Stimulated activated CD8-positive, alpha-beta memory T cell treated with anti-CD3 and anti-CD28 coated beads, Interleukin-2, amount 100 ng/mL, for 48 hours (primary cell): ENCODE data around the gene CD274.

ENCODE experiments used
- DNase-seq, 2 donors: peaks; one replicate each; pipeline ENCODE4 v3.0.0-alpha.2; 2020; ENCODE audit warnings: low read depth in 2 of 2

CD274 gene

DNA sequence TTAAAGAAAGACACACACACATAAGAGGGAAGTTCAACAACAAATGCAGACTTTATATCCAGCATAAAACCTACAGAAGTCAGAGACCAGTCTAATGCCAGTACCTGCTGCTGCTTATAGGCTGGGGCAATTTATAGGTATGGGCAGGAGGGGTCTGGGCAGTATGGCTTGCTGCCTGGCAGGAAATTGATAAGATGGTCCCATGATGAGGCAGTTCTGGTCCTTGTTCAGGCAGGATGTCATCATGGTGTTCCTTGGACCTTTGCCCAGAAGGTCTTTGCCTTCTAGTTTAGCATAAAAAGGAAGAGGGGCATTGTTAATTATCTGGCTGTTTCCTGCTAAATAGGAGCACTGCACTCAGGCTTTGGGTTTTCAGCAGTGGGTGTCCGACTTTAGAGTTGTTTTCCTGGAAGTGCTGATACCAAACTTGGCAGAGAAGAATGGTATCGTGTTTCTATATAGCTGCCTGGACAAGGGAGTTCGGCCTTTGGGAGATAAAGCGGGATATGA, 49.6 kb downstream of the CD274 start:
- no peak for DNase-seq

GRCh38 chr9:5500441-5501235, 50.3 kb downstream of the CD274 start:
- DNase-seq: no peak

- no peak for DNase-seq
Observed at GRCh38 chr9:5502553-5502952, 52.2 kb downstream of the CD274 start.

- no peak for DNase-seq
Observed at GRCh38 chr9:5509573-5509972, 59.2 kb downstream of the CD274 start.

DNA sequence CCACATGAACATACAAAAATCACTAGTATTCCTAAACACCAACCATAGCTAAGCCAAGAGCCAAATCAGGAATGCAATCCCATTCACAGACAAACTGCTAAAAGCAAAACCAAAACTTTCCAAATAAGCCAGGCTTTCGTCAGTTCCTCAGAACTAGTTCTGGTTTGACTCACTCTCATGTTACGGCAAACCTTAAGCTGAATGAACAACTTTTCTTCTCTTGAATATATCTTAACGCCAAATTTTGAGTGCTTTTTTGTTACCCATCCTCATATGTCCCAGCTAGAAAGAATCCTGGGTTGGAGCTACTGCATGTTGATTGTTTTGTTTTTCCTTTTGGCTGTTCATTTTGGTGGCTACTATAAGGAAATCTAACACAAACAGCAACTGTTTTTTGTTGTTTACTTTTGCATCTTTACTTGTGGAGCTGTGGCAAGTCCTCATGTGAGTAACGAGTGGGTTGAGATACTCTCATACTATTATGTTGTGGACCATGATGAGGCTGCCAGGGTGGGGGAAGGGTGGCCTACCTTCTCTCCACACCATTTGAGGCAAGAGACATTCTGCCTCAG, 60.1 kb downstream of the CD274 start, which contains the start of gene PDCD1LG2:
Gene PDCD1LG2 (plus strand): TSS at position 172 of the 572 bp plus-strand sequence. CDS start 12,016 bp downstream, outside the sequence.
- DNase-seq: peak in 1 of 2 donors; percentile 58

GRCh38 chr9:5510989-5511388, 60.6 kb downstream of the CD274 start:
- no peak for DNase-seq

DNA sequence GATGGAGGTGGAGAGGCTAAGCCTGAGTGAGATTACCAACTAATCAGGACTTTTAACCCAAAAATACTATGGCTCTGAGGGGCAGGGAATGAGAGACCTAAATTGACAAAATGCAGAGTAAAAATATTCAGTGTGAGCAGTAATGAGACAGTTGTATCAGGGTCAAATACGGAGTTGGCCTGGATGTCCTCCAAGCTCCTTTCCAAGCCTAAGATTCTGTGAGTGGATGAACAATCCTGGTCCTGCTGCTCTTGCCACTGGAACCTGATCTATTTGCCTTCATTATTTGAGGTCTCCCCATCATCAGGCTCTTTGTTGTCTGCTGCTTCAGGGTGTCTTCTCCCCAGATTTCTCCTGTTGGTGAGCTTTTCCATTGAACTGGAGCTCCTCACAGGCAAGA, 61.1 kb downstream of the CD274 start:
- DNase-seq: no peak

GRCh38 chr9:5511935-5512580, 61.7 kb downstream of the CD274 start:
- DNase-seq: no peak

- DNase-seq: no peak
Observed at GRCh38 chr9:5512658-5513452, 62.5 kb downstream of the CD274 start.

- no peak for DNase-seq
Observed at GRCh38 chr9:5513966-5514616, 63.7 kb downstream of the CD274 start.

DNA sequence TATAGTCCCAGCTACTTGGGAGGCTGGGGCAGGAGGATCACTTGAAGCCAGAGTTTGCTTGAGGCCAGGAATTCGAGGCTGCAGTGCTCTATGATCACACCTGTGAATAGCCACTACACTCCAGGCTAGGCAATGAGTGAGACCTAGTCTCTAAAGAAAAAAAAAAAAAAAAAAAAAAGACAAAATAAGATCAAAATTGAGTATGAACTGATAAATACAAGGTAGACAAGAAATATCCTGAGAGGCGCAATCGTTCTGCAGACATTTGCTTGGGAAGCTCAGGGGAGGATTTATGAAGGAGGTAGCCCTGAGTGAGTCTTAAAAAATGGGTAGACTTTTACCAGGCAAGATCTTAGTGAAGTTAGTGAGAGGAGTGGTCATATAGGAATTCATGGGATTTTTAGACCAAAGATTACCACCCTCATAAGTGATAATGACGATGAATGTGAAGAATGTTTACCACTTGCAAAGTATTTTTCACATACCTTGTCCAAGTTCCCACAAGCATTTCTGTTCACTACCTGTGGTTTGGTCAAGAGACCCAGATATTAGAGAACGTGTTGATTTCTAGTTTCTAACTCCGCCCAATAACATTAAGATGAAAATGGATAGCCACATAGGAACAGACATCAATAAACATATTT, 64.4 kb downstream of the CD274 start:
- DNase-seq: no peak

GRCh38 chr9:5515261-5515650, 64.9 kb downstream of the CD274 start:
- no peak for DNase-seq

DNA sequence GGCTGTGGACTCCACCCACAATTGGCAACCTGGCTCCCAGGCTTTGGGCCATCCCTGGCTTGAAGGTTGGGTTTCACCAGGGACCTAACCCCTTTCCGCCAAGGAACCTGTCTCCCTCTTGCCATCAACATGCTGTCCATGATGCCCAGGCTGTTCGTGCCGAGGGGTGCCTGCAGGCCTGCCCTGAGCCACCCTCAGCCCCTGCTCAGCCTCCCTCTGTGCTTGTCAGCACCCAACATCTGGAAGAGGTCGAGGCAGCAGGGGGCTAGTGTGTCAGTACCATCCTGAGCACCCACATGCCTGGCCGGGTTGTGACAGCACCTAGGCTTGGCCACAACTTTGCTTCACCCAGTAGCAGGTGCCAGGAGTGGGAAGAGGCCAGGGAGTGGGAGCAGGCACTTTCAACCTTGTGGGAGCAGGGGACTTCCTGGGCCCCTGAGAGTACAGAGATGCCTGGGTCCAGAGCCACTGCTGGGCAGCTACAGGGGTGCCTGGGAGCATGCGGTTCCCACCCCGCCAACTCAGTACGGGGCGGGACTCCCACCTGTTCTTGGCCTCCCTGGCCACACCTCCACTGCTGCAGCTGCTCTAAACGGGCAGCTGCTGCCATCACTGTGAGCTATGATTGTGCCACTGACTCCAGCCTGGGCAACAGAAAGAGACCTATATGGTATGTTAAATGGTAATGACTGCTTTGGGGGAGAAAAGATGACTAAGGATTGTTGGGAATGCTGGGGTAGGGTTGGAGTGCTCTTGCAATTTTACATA, 66.3 kb downstream of the CD274 start:
- DNase-seq: no peak

- DNase-seq: no peak
Observed at GRCh38 chr9:5518171-5518936, 68.0 kb downstream of the CD274 start.

DNA sequence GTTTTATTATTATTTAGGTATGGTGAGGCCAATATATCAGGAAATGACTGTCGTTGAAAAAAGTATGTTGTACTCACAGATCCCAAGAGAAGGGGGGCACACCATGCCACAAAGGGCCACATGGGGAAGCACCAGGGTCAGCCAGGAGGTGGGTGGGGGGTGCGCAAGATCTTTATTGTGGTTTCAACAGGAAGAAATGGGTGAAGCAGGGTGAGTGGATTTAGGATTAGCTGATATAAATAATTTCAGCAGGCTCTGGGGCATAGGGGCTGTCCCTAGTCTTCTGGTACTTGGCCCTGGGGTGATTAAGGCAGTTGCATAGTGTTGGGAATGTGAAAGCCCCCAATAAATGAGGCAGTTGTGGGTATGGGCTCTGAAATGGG, 68.6 kb downstream of the CD274 start:
- DNase-seq: peak; percentile 14 to 35
